Mesothelial cell of epicardium (in vitro differentiated cells): ENCODE results near the gene PRKD3. TPM values are rescaled to one million over a fixed set of nuclear protein-coding genes. Genes with fewer than 3 reads are reported as not detected.
A peak's percentile ranks its signal among the peaks of the same experiment; 100 is the strongest.

Source experiments
- DNase-seq, 2 experiments: peaks; one replicate each; pipeline ENCODE4 v3.0.0; 2021; ENCODE audit warnings: low spot score in 2 of 2; ENCODE audit not compliant: unreplicated experiment in 2 of 2
- H3K27ac Mint-ChIP-seq: 2 replicates; pipeline ENCODE4 v1.8.0; 2021; ENCODE audit warnings: mixed read lengths
- H3K27me3 Mint-ChIP-seq: 2 replicates; pipeline ENCODE4 v1.8.0; 2021; ENCODE audit warnings: low read depth, mixed read lengths
- H3K36me3 Mint-ChIP-seq: 2 replicates; pipeline ENCODE4 v1.8.0; 2021; ENCODE audit warnings: mixed read lengths
- H3K4me1 Mint-ChIP-seq: 2 replicates; pipeline ENCODE4 v1.8.0; 2021; ENCODE audit warnings: mixed read lengths
- H3K4me3 Mint-ChIP-seq: 2 replicates; pipeline ENCODE4 v1.8.0; 2021; ENCODE audit warnings: mild to moderate bottlenecking, moderate library complexity, mixed read lengths
- H3K9me3 Mint-ChIP-seq: 2 replicates; pipeline ENCODE4 v1.8.0; 2021; ENCODE audit warnings: mixed read lengths
- total RNA-seq: library from RNA; stranded (reverse); gene quantifications from 3 replicates; pipeline ENCODE4 v1.2.1, GENCODE V29; 2021
- TF ChIP-seq, protein P1 (sequence below): fragments of 200-600 bp; sonication (generic); IDR thresholded peaks from one replicate; pipeline ENCODE4 v1.5.0; 2021; ENCODE audit warnings: antibody characterized with exemption; ENCODE audit not compliant: unreplicated experiment

The PRKD3 gene
- total RNA-seq, 1 donor from 2014 or later: 67.3 TPM

DNA sequence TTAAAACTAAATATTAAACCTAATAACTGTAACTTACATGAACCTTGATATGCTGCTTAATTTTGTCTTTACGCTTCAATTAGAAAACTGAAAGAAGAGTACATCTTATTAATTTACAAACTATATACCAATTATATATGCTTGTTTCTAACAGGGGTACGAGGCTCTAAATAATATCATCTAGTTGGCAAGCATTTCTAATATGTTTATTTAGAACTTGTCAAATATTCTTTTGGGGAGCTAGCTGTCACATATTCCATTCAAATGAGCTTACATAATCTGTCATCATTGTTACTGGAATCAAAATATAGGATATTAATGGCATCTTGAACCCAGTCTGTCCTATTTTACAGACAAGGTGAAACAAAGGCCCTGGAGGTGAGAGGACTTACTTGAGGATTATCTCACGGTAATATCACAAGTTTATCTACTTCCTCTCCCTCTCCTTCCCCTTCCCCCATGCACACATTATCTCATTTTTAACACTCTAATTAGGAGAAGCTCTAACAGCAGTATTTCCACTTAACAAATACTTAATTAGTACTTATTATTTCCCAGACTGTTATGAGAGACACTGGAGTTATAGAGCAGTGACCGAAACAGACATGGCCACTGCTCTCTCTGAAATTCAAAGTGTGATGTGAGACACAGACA, 3.5 kb downstream of the PRKD3 start:
- Mint-ChIP-seq H3K4me3 (peak overlapping the region; percentile 31), H3K27me3 (no peaks in the 10 kb centered on the region), H3K9me3 (no peaks in the 10 kb centered on the region), H3K27ac (no peak overlapping the region), H3K4me1 (peaks cover 59% of the 10 kb centered on the region), H3K36me3 (no peaks in the 10 kb centered on the region)
- no peak for DNase-seq
- TF ChIP-seq, protein P1, sequence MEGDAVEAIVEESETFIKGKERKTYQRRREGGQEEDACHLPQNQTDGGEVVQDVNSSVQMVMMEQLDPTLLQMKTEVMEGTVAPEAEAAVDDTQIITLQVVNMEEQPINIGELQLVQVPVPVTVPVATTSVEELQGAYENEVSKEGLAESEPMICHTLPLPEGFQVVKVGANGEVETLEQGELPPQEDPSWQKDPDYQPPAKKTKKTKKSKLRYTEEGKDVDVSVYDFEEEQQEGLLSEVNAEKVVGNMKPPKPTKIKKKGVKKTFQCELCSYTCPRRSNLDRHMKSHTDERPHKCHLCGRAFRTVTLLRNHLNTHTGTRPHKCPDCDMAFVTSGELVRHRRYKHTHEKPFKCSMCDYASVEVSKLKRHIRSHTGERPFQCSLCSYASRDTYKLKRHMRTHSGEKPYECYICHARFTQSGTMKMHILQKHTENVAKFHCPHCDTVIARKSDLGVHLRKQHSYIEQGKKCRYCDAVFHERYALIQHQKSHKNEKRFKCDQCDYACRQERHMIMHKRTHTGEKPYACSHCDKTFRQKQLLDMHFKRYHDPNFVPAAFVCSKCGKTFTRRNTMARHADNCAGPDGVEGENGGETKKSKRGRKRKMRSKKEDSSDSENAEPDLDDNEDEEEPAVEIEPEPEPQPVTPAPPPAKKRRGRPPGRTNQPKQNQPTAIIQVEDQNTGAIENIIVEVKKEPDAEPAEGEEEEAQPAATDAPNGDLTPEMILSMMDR: no peak

DNA sequence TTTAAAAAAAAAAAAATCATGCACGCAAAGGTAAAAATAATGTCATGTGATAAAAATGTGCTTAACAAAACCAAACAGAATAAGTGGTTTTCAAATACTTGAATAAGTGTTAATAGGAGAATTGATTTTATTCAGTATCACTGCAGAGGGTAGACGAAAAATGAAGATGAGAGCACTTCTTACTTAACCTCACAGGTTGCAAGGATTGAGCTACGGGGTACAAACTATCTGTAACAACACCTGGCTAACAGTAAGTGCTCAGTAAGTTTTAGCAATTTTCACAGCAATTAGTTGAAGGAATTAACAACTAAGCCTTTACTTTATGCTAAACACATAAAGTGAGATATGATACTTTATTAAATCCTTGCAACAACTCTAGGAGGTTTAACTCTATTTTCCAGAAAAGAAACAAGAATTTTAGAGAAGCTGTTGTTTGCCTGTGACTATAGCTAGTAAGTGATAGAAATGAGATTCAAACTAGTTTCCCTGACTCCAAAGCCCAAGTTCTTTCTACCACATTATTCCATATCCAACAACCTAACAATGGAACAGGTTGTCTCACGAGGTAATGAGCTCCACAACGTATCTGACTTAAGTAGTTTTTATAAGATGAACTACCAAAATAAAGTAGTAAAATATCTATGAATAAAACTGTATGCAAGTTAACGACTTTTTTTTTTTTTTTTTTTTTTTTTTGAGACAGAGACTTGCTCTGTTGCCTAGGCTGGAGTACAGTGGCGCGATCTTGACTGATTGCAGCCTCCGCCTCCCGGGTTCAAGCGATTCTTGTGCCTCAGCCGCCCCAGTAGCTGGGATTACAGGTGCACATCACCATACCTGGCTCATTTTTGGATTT, 4.7 kb downstream of the PRKD3 start:
- Mint-ChIP-seq H3K4me3 (no peak overlapping the region), H3K27ac (no peak overlapping the region), H3K27me3 (no peaks in the 10 kb centered on the region), H3K36me3 (no peaks in the 10 kb centered on the region), H3K4me1 (peaks cover 62% of the 10 kb centered on the region), H3K9me3 (no peaks in the 10 kb centered on the region)
- no peak for DNase-seq
- TF ChIP-seq, protein P1: no peak

DNA sequence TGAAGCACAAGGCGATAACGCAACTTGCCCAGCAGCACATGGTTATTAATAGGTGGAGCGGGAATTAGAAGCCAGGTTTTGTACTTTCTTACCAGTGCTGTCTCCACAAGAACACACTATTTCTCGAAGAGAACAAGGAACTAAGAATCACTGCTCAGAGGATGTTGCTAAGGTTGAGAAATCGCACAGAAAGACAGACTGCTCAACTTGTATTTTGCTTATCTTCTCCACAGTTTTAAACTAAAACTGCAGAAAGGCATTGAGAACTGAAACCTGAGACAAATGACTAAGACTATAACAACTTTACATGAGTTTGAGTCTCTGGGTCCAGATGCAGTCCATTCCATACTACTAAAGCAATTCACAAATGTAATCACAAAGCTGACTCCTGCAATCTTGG, 6.2 kb downstream of the PRKD3 start:
- Mint-ChIP-seq H3K27ac (peak overlapping the region; percentile 85), H3K4me3 (peak overlapping the region; percentile 11), H3K4me1 (peaks cover 68% of the 10 kb centered on the region), H3K36me3 (peaks cover 2% of the 10 kb centered on the region), H3K27me3 (no peaks in the 10 kb centered on the region), H3K9me3 (no peaks in the 10 kb centered on the region)
- TF ChIP-seq, protein P1: no peak
- no peak for DNase-seq

DNA sequence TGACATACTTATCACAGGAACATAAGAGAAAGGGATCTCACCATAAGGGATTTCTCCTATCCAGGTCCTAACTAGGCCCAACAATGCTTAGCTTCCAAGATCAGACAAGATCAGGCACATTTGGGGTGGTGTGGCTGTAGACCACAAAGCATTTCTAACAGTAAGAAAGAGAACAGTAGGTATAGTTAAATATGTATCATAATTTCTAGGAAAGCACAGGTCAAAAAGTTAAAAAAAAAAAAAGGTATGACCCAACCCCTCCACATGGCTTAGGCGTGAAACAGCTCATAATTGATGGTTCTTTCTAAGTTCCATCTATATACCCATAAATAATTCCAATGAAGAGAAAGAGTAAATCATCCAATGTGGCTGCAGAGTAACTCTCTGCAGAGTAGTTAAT, 6.9 kb downstream of the PRKD3 start:
- TF ChIP-seq, protein P1: no peak
- no peaks in the 10 kb centered on the region for H3K27me3 Mint-ChIP-seq
- peak overlapping the region; percentile 85 for H3K27ac Mint-ChIP-seq
- H3K36me3 Mint-ChIP-seq: peaks cover 6% of the 10 kb centered on the region
- H3K4me1 Mint-ChIP-seq: peaks cover 67% of the 10 kb centered on the region
- DNase-seq: no peak
- H3K4me3 Mint-ChIP-seq: no peak overlapping the region
- no peaks in the 10 kb centered on the region for H3K9me3 Mint-ChIP-seq

GRCh38 chr2:37316181-37316580, 8.5 kb downstream of the PRKD3 start:
- DNase-seq: no peak
- Mint-ChIP-seq H3K27me3 (no peaks in the 10 kb centered on the region), H3K4me3 (no peak overlapping the region), H3K9me3 (no peaks in the 10 kb centered on the region), H3K27ac (no peak overlapping the region), H3K36me3 (peaks cover 6% of the 10 kb centered on the region), H3K4me1 (peaks cover 62% of the 10 kb centered on the region)
- TF ChIP-seq, protein P1: no peak
